Measurements from ENCODE around the gene PLAA. TPM values are rescaled to one million over a fixed set of nuclear protein-coding genes. Genes with fewer than 3 reads are reported as not detected.

PLAA gene
- total and polyA plus RNA-seq, 10 of the 15 experiments (the other 5 are each of a cell fraction or from before 2014, with no cell fraction given) = 5.6 to 42.4 (median 34.1) TPM

GRCh38 chr9:26955921-26956859 is 9.1 kb upstream of the PLAA start, which contains the start of gene IFT74 (continued):
- TF ChIP-seq ZBTB40 (IDR thresholded peaks at IDR 0.05; ENCODE audit: borderline replicate concordance) (peak; percentile 55; the same call in 1 of the 2 replicates), PML (IDR thresholded peaks at IDR 0.05; ENCODE audit: low read length) (no peak), POLR2A (IDR thresholded peaks at IDR 0.05; ENCODE audit: low read depth, low read length) (peak; percentile 75), YY1 (IDR thresholded peaks at IDR 0.05; ENCODE audit: low read depth, low read length) (peak; percentile 32; the same call in 1 of the 2 replicates), ZBTB11 (CRISPR knock-in tag; IDR thresholded peaks at IDR 0.05) (0 out of 2 replicates have a peak, but pooled peaks have one; percentile 14), CUX1 (IDR thresholded peaks at IDR 0.05; ENCODE audit: insufficient replicate concordance, low read depth, low read length) (no peak), E2F4 (IDR thresholded peaks at IDR 0.05; ENCODE audit: low read depth, low read length) (no peak), ZBTB33 (IDR thresholded peaks at IDR 0.05) (no peak), CBX3 (IDR thresholded peaks at IDR 0.05; ENCODE audit: borderline replicate concordance, low read depth) (no peak)
